Measurements from ENCODE around the gene SLC39A3.
"Not testable (repeated sequence)": the region's sequence is repeated elsewhere in the genome, so short reads cannot be mapped to it uniquely, and the experiment has no call there.

SLC39A3 gene

DNA sequence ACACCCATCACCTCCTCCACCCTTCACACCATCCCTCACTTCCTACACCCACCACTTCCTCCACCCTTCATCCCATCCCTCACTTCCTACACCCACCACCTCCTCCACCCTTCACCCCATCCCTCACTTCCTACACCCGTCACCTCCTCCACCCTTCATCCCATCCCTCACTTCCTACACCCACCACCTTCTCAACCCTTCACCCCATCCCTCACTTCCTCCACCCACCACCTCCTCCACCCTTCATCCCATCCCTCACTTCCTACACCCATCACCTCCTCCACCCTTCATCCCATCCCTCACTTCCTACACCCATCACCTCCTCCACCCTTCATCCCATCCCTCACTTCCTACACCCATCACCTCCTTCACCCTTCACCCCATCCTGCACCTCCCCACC, 25.7 kb downstream of the SLC39A3 start:
- H3K27ac Mint-ChIP-seq (ENCODE audit: low read depth); H3K4me1 Mint-ChIP-seq; H3K4me3 Mint-ChIP-seq; DNase-seq (ENCODE audit: low spot score in 2 of 2); ATAC-seq (replicated peaks; ENCODE audit: extremely low read depth, poor library complexity, severe bottlenecking); H3K36me3 Mint-ChIP-seq (ENCODE audit: insufficient read depth): not testable (repeated sequence)
- Mint-ChIP-seq H3K27me3 (peaks cover 34% of the 10 kb centered on the region), H3K9me3 (peaks cover 11% of the 10 kb centered on the region)

DNA sequence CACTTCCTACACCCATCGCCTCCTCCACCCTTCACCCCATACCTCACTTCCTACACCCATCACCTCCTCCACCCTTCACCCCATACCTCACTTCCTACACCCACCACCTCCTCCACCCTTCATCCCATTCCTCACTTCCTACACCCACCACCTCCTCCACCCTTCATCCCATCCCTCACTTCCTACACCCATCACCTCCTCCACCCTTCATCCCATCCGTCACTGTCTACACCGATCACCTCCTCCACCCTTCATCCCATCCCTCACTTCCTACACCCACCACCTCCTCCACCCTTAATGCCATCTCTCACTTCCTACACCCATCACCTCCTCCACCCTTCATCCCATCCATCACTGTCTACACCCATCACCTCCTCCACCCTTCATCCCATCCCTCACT, 26.6 kb downstream of the SLC39A3 start:
- H3K4me1 Mint-ChIP-seq; DNase-seq (ENCODE audit: low spot score in 2 of 2); H3K27ac Mint-ChIP-seq (ENCODE audit: low read depth); H3K4me3 Mint-ChIP-seq; H3K36me3 Mint-ChIP-seq (ENCODE audit: insufficient read depth); ATAC-seq (replicated peaks; ENCODE audit: extremely low read depth, poor library complexity, severe bottlenecking): not testable (repeated sequence)
- peaks cover 11% of the 10 kb centered on the region for H3K9me3 Mint-ChIP-seq
- peaks cover 29% of the 10 kb centered on the region for H3K27me3 Mint-ChIP-seq

DNA sequence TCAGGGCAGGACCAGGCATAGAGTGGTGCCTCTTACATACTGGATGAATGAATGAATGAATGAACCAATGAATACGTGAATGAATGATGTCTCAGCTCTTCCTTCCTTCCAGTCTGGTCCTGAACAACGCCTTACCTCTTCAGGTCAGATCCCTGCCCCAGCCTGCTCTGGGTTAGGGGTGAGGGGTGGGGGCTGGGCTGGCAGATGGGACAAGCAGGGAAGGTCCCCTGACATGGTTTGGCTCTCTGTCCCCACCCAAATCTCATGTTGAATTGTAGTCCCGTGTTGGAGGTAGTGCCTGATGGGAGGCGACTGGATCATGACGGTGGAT, 28.0 kb downstream of the SLC39A3 start:
- Mint-ChIP-seq H3K27me3 (peaks cover 24% of the 10 kb centered on the region), H3K4me3 (no peak overlapping the region), H3K36me3 (ENCODE audit: insufficient read depth) (peaks cover 2% of the 10 kb centered on the region), H3K4me1 (no peaks in the 10 kb centered on the region), H3K27ac (ENCODE audit: low read depth) (no peak overlapping the region), H3K9me3 (peaks cover 11% of the 10 kb centered on the region)
- DNase-seq (ENCODE audit: low spot score in 2 of 2) (no peak), ATAC-seq (replicated peaks; ENCODE audit: extremely low read depth, poor library complexity, severe bottlenecking) (no peak)

DNA sequence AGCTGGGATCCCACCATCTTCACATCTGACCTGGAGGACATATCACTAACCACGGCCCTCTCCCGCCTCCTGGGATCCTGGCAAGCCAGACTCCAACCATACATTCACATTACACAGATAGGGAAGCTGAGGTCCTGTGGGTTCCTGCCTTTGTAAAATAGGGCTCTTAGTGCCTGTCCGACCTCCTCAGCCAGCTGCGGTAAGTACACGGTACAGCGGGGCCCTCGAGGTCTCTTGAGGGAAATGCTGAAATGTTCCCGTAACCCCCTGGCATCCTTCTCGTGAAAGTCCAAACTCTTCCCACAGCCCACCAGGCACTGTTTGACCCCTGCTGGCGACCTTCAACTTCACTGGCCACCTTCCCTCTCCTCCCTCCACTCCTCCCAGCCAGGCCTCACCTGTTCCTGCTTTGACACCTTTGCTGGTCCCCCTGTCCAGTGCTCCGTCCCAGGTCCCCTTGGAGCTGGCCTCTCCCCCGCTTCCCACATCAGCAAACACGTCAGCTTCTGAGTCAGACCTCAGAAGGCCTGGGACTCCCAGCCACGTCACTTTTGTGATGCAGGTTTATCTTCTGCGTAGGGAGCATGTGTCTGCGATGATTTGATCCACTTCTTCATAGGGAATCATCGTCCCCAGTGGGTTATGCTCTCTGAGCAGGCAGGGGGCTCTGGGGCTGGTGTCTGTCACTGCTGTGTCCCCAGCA, 28.5 kb downstream of the SLC39A3 start:
- Mint-ChIP-seq H3K4me3 (no peak overlapping the region), H3K36me3 (ENCODE audit: insufficient read depth) (peaks cover 2% of the 10 kb centered on the region), H3K27me3 (peaks cover 24% of the 10 kb centered on the region), H3K9me3 (peaks cover 11% of the 10 kb centered on the region), H3K27ac (ENCODE audit: low read depth) (no peak overlapping the region), H3K4me1 (no peaks in the 10 kb centered on the region)
- DNase-seq (ENCODE audit: low spot score in 2 of 2) (no peak), ATAC-seq (replicated peaks; ENCODE audit: extremely low read depth, poor library complexity, severe bottlenecking) (no peak)

DNA sequence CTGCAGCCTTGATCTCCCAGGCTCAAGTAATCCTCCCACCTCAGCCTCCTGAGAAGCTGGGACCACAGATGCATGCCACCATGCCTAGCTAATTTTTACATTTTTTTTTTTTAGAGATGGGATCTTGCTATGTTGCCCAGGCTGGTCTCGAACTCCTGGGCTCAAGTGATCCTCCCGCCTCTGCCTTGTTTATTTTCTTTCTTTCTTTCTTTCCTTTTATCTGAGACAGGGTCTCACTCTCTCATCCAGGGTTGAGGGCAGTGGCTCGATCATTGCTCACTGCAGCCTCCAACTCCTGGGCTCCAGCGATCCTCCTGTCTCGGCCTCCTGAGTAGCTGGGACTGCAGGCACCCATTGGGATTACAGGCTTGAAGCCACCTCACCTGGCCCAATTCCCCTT, 33.6 kb downstream of the SLC39A3 start:
- H3K9me3 Mint-ChIP-seq = no peaks in the 10 kb centered on the region
- no peak overlapping the region for H3K27ac Mint-ChIP-seq (ENCODE audit: low read depth)
- no peak for ATAC-seq (replicated peaks; ENCODE audit: extremely low read depth, poor library complexity, severe bottlenecking)
- DNase-seq (ENCODE audit: low spot score in 2 of 2) = no peak
- H3K4me1 Mint-ChIP-seq = peaks cover 2% of the 10 kb centered on the region
- H3K36me3 Mint-ChIP-seq (ENCODE audit: insufficient read depth) = peaks cover 2% of the 10 kb centered on the region
- H3K4me3 Mint-ChIP-seq = no peak overlapping the region
- peaks cover 2% of the 10 kb centered on the region for H3K27me3 Mint-ChIP-seq

DNA sequence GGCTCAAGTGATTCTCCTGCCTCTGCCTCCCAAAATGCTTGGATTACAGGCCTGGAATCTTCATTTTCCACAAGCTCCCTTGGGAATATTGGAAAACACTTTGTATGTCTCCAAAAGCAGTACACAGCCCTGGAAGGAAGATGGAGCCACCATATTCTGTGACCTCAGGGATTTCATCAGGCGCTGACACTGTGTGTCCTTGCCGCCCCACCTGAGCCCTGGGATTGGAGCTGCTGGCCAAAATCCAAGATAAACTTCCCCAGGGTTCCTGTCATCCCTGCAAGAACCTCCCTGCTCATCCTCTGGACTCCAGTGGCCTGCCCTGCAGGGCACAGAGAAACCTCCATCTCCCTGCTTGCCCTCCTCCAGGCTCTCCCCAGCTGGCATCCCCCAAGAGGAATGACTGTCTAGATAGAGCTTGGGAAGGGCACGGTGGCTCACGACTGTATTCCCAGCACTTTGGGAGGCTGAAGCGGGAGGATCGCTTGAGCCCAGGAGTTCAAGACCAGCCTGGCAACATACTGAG, 36.1 kb downstream of the SLC39A3 start:
- DNase-seq (ENCODE audit: low spot score in 2 of 2) = no peak
- H3K36me3 Mint-ChIP-seq (ENCODE audit: insufficient read depth) = peaks cover 2% of the 10 kb centered on the region
- H3K27ac Mint-ChIP-seq (ENCODE audit: low read depth) = no peak overlapping the region
- H3K9me3 Mint-ChIP-seq = no peaks in the 10 kb centered on the region
- H3K4me3 Mint-ChIP-seq = no peak overlapping the region
- H3K27me3 Mint-ChIP-seq = no peaks in the 10 kb centered on the region
- peaks cover 6% of the 10 kb centered on the region for H3K4me1 Mint-ChIP-seq
- ATAC-seq (replicated peaks; ENCODE audit: extremely low read depth, poor library complexity, severe bottlenecking) = no peak

DNA sequence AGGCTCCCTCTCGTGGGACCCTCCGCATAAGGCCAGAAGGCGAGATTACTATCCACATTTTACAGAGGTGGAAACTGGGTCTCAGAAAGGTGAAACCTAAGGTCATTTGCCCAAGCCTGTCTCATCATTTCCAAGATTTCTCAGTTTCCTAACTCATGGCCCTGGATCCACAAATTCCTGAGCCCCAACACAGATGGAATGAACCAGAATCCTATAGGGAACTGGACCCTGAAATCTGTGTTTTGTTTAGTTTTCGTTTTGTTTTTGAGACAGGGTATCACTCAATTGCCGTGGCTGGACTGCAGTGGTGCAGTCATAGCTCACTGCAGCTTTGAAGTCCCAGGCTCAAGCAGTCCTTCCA, 36.8 kb downstream of the SLC39A3 start:
- Mint-ChIP-seq H3K27ac (ENCODE audit: low read depth) (no peak overlapping the region), H3K9me3 (no peaks in the 10 kb centered on the region)
- ATAC-seq (replicated peaks; ENCODE audit: extremely low read depth, poor library complexity, severe bottlenecking) = no peak

DNA sequence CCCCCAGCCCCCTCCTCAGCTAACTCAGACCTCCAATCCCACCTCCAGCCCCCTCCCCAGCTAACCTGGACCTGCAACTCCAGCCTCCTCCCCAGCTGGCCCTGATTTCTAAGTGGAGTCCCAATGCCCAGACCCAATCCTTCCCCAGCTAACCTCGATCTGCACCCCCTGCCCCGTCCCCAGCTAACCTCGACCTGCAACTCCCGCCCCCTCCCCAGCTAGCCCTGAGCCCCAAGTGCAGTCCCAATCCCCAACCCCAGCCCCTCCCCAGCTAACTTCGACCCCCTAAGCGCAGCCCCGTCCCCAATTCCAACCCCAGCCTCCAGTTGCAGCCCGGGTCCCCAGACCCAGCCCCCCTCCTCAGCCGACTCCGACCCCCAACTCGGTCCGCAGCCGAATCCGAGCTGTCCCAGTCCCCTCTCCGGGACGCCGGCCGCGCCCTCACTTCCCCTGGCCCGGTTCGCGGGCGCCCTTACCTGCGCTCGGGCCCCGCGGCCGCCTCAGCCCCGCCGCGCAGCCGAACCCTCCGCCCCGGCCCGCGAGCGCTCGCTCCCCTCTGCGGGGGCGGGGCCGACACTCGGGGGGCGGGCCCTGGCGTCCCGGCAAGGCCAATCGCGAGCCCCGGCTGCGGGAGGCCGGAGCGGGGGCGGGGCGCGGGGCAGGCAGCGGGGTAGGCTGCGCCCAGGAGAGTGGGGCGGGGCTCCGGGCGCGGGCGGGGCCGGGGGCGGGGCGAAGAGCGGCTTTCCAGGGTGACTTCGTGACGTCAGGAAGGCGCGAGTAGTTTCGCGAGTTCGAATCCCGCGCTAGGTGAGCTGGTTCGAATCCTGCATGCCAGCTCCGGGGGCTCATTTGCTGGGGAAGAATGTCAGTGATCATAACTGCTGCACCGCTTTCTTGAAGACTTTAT, 37.4 kb downstream of the SLC39A3 start, which contains the start of gene GNG7:
GNG7 (minus strand) TSS at position 525 of the 907 bp plus-strand sequence. CDS start 182,006 bp downstream, outside the sequence.
- peak within 1 kb of the TSS; percentile 66 for H3K4me3 Mint-ChIP-seq
- peaks cover 6% of the 10 kb centered on the region for H3K4me1 Mint-ChIP-seq
- no peaks in the 10 kb centered on the region for H3K9me3 Mint-ChIP-seq
- H3K36me3 Mint-ChIP-seq (ENCODE audit: insufficient read depth) = peaks cover 2% of the 10 kb centered on the region
- ATAC-seq (replicated peaks; ENCODE audit: extremely low read depth, poor library complexity, severe bottlenecking) (peak; percentile 95), DNase-seq (ENCODE audit: low spot score in 2 of 2) (peak; percentile 83 to 86)
- no peaks in the 10 kb centered on the region for H3K27me3 Mint-ChIP-seq
- peak within 1 kb of the TSS; percentile 71 for H3K27ac Mint-ChIP-seq (ENCODE audit: low read depth)

More for the DNA sequence above, 36.8 kb downstream of the SLC39A3 start:
- no peak for DNase-seq (ENCODE audit: low spot score in 2 of 2)
- peaks cover 6% of the 10 kb centered on the region for H3K4me1 Mint-ChIP-seq
- peak overlapping the region; percentile 29 for H3K4me3 Mint-ChIP-seq
- H3K27me3 Mint-ChIP-seq = no peaks in the 10 kb centered on the region
- peaks cover 2% of the 10 kb centered on the region for H3K36me3 Mint-ChIP-seq (ENCODE audit: insufficient read depth)

DNA sequence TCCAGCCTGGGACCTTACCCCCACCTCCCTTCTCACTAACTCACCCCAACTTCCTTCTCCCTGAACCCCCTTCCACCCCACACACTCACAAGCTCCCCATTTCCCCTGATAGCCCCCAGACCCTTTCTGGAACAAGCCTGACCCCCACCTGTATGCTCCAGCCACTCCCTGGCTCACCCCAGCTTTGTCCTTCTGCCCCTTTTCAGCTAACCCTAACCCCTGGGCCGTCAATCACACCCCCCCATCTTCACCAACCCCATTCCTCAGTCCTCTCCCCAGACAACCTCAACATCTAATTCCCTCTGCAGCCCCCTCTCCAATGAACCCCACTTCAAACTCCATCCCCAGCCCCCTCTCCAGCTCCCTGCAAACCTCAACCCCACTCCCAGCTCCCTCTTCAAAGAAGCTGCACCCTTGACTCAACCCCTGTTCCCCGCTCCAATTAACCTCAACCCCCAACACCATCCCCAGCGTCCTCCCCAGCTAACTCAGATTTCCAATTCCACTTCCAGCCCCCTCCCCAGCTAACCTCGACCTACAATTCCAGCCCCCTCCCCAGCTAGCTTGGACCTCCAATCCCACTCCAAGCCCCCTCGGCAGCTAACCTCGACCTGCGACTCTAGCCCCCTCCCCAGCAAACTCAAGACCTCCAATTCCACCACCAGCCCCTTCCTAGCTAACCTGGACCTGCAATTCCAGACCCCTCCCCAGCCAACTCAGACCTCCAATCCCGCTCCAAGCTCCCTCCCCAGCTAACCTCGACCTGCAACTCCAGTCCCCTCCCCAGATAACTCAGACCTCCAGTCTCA, 38.3 kb downstream of the SLC39A3 start:
- peak overlapping the region; percentile 66 for H3K4me3 Mint-ChIP-seq
- H3K36me3 Mint-ChIP-seq (ENCODE audit: insufficient read depth) = peaks cover 3% of the 10 kb centered on the region
- H3K4me1 Mint-ChIP-seq = peaks cover 6% of the 10 kb centered on the region
- H3K27ac Mint-ChIP-seq (ENCODE audit: low read depth) = peak overlapping the region; percentile 71
- ATAC-seq (replicated peaks; ENCODE audit: extremely low read depth, poor library complexity, severe bottlenecking) (no peak), DNase-seq (ENCODE audit: low spot score in 2 of 2) (no peak)
- no peaks in the 10 kb centered on the region for H3K27me3 Mint-ChIP-seq
- no peaks in the 10 kb centered on the region for H3K9me3 Mint-ChIP-seq

DNA sequence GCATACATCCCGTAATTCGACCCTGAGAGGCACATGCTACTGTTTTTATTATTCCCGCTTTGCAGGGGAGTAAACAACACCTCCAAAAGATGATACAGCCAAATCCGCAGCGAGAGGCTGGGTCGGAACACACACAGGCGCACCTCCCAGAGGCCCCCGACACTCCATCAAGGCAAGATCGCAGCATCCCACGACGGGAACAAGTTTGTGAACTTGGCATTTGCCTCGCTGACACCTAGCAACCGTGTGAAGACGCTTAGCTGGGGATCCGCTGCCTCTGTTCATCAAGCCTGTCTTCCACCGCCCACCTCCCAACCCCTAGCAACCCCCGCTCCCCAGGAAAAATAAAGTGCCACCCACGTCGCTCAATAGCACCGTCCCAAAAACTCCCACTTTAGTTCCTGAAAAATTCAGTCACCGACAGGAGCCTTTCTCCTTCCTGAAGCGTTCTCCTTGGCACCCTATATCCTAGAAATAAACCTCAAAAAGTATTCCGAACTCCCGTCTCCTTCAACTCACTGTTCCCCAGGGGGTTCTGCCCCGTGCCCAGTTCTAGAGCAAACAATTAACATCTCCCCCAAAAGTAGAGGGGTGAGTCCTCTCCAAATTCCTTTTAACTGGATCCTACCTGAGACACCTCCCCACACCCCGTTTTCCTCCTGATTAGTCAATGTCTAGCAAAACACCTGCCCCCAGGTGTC, 39.0 kb downstream of the SLC39A3 start:
- ATAC-seq (replicated peaks; ENCODE audit: extremely low read depth, poor library complexity, severe bottlenecking) = no peak
- peak overlapping the region; percentile 66 for H3K4me3 Mint-ChIP-seq
- no peaks in the 10 kb centered on the region for H3K27me3 Mint-ChIP-seq
- no peaks in the 10 kb centered on the region for H3K9me3 Mint-ChIP-seq
- H3K27ac Mint-ChIP-seq (ENCODE audit: low read depth) = no peak overlapping the region
- peaks cover 6% of the 10 kb centered on the region for H3K4me1 Mint-ChIP-seq
- peaks cover 3% of the 10 kb centered on the region for H3K36me3 Mint-ChIP-seq (ENCODE audit: insufficient read depth)
- DNase-seq (ENCODE audit: low spot score in 2 of 2) = no peak

DNA sequence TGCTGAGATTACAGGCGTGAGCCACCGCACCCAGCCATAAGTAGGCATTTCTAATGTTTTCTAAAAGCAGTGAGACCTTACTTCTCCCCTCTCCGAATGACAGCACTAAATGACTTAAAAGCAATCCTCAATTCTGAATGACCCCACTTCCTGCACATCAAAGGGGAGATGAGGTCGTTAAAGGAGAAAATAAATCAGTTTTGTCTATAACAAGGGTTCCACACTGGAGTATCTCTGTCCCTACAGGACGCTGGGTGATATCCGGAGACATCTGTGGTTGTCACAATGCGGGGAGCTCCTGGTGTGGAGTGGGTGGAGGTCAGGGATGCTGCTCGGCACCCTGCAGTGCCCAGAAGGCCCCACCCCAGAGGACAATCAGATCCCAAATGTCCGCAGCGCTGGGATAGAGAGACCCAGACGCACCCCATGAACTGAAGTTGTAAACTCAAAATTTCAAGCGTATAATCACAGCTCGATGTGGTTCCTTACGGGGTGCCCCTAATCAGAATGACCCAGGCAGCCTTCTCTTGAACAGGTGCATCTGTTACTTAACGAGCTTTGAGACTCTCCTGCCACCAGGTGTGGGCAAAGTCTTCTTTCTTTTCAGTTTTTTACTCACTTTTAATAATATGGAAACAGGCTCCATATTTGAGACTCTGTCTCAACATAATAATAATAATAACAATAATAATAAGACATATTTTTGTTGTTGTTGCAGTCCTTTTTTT, 40.2 kb downstream of the SLC39A3 start:
- ATAC-seq (replicated peaks; ENCODE audit: extremely low read depth, poor library complexity, severe bottlenecking) = no peak
- no peak overlapping the region for H3K27ac Mint-ChIP-seq (ENCODE audit: low read depth)
- DNase-seq (ENCODE audit: low spot score in 2 of 2) = no peak
- no peaks in the 10 kb centered on the region for H3K27me3 Mint-ChIP-seq
- peaks cover 5% of the 10 kb centered on the region for H3K36me3 Mint-ChIP-seq (ENCODE audit: insufficient read depth)
- H3K9me3 Mint-ChIP-seq = no peaks in the 10 kb centered on the region
- no peak overlapping the region for H3K4me3 Mint-ChIP-seq
- H3K4me1 Mint-ChIP-seq = peaks cover 12% of the 10 kb centered on the region
